GM12878 (cell line): ENCODE data around the gene ADAMTS17. TPM values are rescaled to one million over a fixed set of nuclear protein-coding genes. Genes with fewer than 3 reads are reported as not detected.

Experiments used
- ATAC-seq: fragments of 200-7000 bp; cut with Tn5 transposase; 3 replicates; pipeline ENCODE4 v1.9.1; 2020; ENCODE audit warnings: mild to moderate bottlenecking, moderate library complexity
- BruUV-seq: library from RNA; stranded (reverse); fragments of 400-500 nt; replicated peaks from 2 replicates; lab custom pipeline; 2021; lab: Mats Ljungman, UMichigan
- CTCF ChIA-PET: fragments of 300-600 bp; sonication (Branson Sonifier 250); formaldehyde crosslinking; extraction: SDS; loops from one replicate; lab custom pipeline; 2021; ENCODE audit warnings: inconsistent platforms; lab: Yijun Ruan, JAX
- POLR2A ChIA-PET: fragments of 350-600 bp; formaldehyde crosslinking; extraction: SDS; loops from one replicate; lab custom pipeline; 2021; ENCODE audit warnings: inconsistent platforms; lab: Charles Lee
- RAD21 ChIA-PET: fragments of 300-600 bp; sonication (Branson Sonifier 250); formaldehyde crosslinking; loops from one replicate; lab custom pipeline; 2023; ENCODE audit warnings: antibody characterized with exemption; ENCODE audit not compliant: unreplicated experiment; lab: Charles Lee
- SMC1A ChIA-PET: fragments of 300-600 bp; sonication (Branson Sonifier 250); formaldehyde crosslinking; loops from one replicate; lab custom pipeline; 2023; ENCODE audit not compliant: unreplicated experiment, uncharacterized antibody; lab: Charles Lee
- DNase-seq: peaks from one replicate; pipeline ENCODE4 v3.0.0-alpha.2; 2011; ENCODE audit warnings: low read depth, low spot score
- FAIRE-seq: peaks from 3 replicates; lab custom pipeline; 2011; peaks lifted over from hg19 to GRCh38; lab: Jason Lieb, UNC
- H2AFZ ChIP-seq: 2 replicates; pipeline ENCODE4 v1.6.0; 2011; ENCODE audit warnings: low read depth, low read length, control low read depth; ENCODE audit not compliant: control insufficient read depth
- H3K27ac ChIP-seq: 2 replicates; pipeline ENCODE4 v1.5.1; 2011; ENCODE audit warnings: control low read depth; ENCODE audit not compliant: control insufficient read depth, insufficient read depth
- H3K27me3 ChIP-seq, 2 experiments: replicated peaks in 1 of 2; 2 replicates each; pipeline versions ENCODE4 v1.6.0 to v1.6.1; 2011; ENCODE audit warnings: low read length in 1 of 2; ENCODE audit not compliant: control insufficient read depth in 2 of 2, insufficient read depth in 2 of 2
- H3K36me3 ChIP-seq, 2 experiments: 2 replicates each; pipeline ENCODE4 v1.5.1; 2011; ENCODE audit warnings: low read length in 1 of 2; ENCODE audit not compliant: control insufficient read depth in 2 of 2, insufficient read depth in 2 of 2
- H3K4me1 ChIP-seq: 2 replicates; pipeline ENCODE4 v1.6.1; 2011; ENCODE audit warnings: mild to moderate bottlenecking, low read length, moderate library complexity, mixed read lengths; ENCODE audit not compliant: control insufficient read depth, insufficient read depth
- H3K4me2 ChIP-seq: 2 replicates; pipeline ENCODE4 v1.6.0; 2011; ENCODE audit warnings: control low read depth; ENCODE audit not compliant: control insufficient read depth, insufficient read depth
- H3K4me3 ChIP-seq: fragments of 200-600 bp; sonication (generic); 2 replicates; pipeline ENCODE4 v1.5.1; 2016
- H3K79me2 ChIP-seq: 2 replicates; pipeline ENCODE4 v1.6.0; 2011; ENCODE audit warnings: low read length; ENCODE audit not compliant: control insufficient read depth, insufficient read depth
- H3K9ac ChIP-seq: 2 replicates; pipeline ENCODE4 v1.8.0; 2011; ENCODE audit warnings: low read length, control low read depth, mixed read lengths; ENCODE audit not compliant: control insufficient read depth, insufficient read depth
- H3K9me3 ChIP-seq: replicated peaks from 3 replicates; pipeline ENCODE4 v1.5.1; 2011; ENCODE audit warnings: mild to moderate bottlenecking, low read length; ENCODE audit not compliant: control insufficient read depth, insufficient read depth
- H4K20me1 ChIP-seq: 2 replicates; pipeline ENCODE4 v1.6.0; 2011; ENCODE audit not compliant: control insufficient read depth, insufficient read depth
- BCL3 ChIP-seq: IDR thresholded peaks from 2 replicates; pipeline ENCODE4 v1.6.1; 2011; ENCODE audit warnings: borderline replicate concordance, low read depth, mild to moderate bottlenecking, moderate library complexity, low read length; ENCODE audit not compliant: insufficient read depth, poor library complexity, severe bottlenecking
- CREB1 ChIP-seq: IDR thresholded peaks from 2 replicates; pipeline ENCODE4 v1.6.1; 2012; ENCODE audit warnings: low read depth, mild to moderate bottlenecking, inconsistent platforms
- HCFC1 ChIP-seq: fragments of 150-350 bp; IDR thresholded peaks from 2 replicates; pipeline ENCODE4 v1.6.1; 2014; ENCODE audit warnings: low read length
- IRF4 ChIP-seq: IDR thresholded peaks from 2 replicates; pipeline ENCODE4 v1.6.1; 2011; ENCODE audit warnings: low read depth, low read length
- MAX ChIP-seq: IDR thresholded peaks from 2 replicates; pipeline ENCODE4 v1.6.1; 2012; ENCODE audit warnings: low read depth, low read length, improper control_type of control experiment
- NFYA ChIP-seq: IDR thresholded peaks from 2 replicates; pipeline ENCODE4 v1.6.1; 2011; ENCODE audit warnings: low read depth, mild to moderate bottlenecking, low read length, improper control_type of control experiment, borderline replicate concordance
- NR2C2 ChIP-seq: IDR thresholded peaks from 2 replicates; pipeline ENCODE4 v1.6.1; 2011; ENCODE audit warnings: borderline replicate concordance, low read depth; ENCODE audit not compliant: control insufficient read depth, insufficient read length
- RB1 ChIP-seq: fragments of 450-650 bp; formaldehyde crosslinking; IDR thresholded peaks from 2 replicates; pipeline ENCODE4 v1.6.1; 2017; ENCODE audit warnings: mild to moderate bottlenecking, borderline replicate concordance
- SMAD1 ChIP-seq: fragments of 450-650 bp; IDR thresholded peaks from 2 replicates; pipeline ENCODE4 v1.6.1; 2018; ENCODE audit warnings: mild to moderate bottlenecking, low read depth; ENCODE audit not compliant: partially characterized antibody
- TCF12 ChIP-seq: IDR thresholded peaks from 2 replicates; pipeline ENCODE4 v1.6.1; 2011; ENCODE audit warnings: low read depth, mild to moderate bottlenecking, low read length
- ZNF207 ChIP-seq: fragments of 450-650 bp; IDR thresholded peaks from 2 replicates; pipeline ENCODE4 v1.6.1; 2014; ENCODE audit warnings: antibody characterized with exemption, mild to moderate bottlenecking, borderline replicate concordance
- ZNF217 ChIP-seq: fragments of 450-650 bp; IDR thresholded peaks from 2 replicates; pipeline ENCODE4 v1.6.1; 2017; ENCODE audit warnings: antibody characterized with exemption, mild to moderate bottlenecking
- WGBS: methylation state at CpG from one replicate; pipeline ENCODE4 v1.1.6; 2016; ENCODE audit warnings: low lambda C conversion rate; ENCODE audit not compliant: insufficient replicate concordance, insufficient coverage; ENCODE audit errors: missing lambda C conversion rate; 5-methylcytosine and 5-hydroxymethylcytosine counted together
- in situ Hi-C: fragments of 300-500 bp; cut with MboI; formaldehyde crosslinking; loops from 9 replicates; pipeline ENCODE4 v1.14.3; 2018; ENCODE audit warnings: mixed read lengths
- intact Hi-C: fragments of 100-400 bp; cut with micrococcal nuclease; formaldehyde crosslinking; loops from one replicate; pipeline ENCODE4 v1.14.2; 2022; ENCODE audit not compliant: unreplicated experiment
- polyA plus RNA-seq, 11 experiments: library from polyadenylated mRNA; depleted of rRNA in 4 of 11; unstranded in 6 of 11; stranded (reverse) in 5 of 11; fragments of >200 nt; fragmentation: Nextera tagmentation in 4 of 11; fragmentation: Illumina TruSeq in 1 of 11; extraction: Ambion mirVana in 4 of 11; extraction: Trizol in 1 of 11; gene quantifications; 1 replicate in 1 of 11; 2 replicates in 10 of 11; pipeline versions ENCODE4 v1.2.1 to v1.2.3, GENCODE V29; 2011 to 2016; ENCODE audit warnings: inconsistent platforms in 2 of 11, missing spikeins in 2 of 11, low read depth in 1 of 11
- total RNA-seq, 4 experiments: library from RNA; depleted of rRNA in 3 of 4; stranded (reverse); fragments of >200 nt in 3 of 4; fragmentation: Illumina TruSeq in 1 of 4; extraction: Trizol in 1 of 4; gene quantifications; 2 replicates each; pipeline versions ENCODE4 v1.2.1 to v1.2.3, GENCODE V29; 2013 to 2021
- TF ChIP-seq, protein P1 (sequence below): IDR thresholded peaks from 2 replicates; pipeline ENCODE4 v1.6.1; 2011; ENCODE audit warnings: borderline replicate concordance, low read depth, mild to moderate bottlenecking, moderate library complexity, mixed read lengths, low read length; ENCODE audit not compliant: insufficient read depth; ENCODE audit errors: extremely low read length

The ADAMTS17 gene
- total and polyA plus RNA-seq, 10 of the 15 experiments (the other 5 are each of a cell fraction or from before 2014, with no cell fraction given): 0.04 to 0.50 (median 0.10) TPM; not detected in 4

GRCh38 chr15:100284701-100285100 lies 57.1 kb downstream of the ADAMTS17 start (continued):
- TF ChIP-seq ZNF207: no peak
- no peak for TF ChIP-seq MAX
- TF ChIP-seq, protein P1, sequence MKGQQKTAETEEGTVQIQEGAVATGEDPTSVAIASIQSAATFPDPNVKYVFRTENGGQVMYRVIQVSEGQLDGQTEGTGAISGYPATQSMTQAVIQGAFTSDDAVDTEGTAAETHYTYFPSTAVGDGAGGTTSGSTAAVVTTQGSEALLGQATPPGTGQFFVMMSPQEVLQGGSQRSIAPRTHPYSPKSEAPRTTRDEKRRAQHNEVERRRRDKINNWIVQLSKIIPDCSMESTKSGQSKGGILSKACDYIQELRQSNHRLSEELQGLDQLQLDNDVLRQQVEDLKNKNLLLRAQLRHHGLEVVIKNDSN: no peak

GRCh38 chr15:100284191-100284590 lies 57.6 kb downstream of the ADAMTS17 start:
- Histone ChIP-seq H3K4me2 (no peak overlapping the region), H3K27ac (no peak overlapping the region), H3K9ac (no peak overlapping the region), H3K9me3 (no peaks in the 10 kb centered on the region; the same call in 2 of the 3 replicates), H3K4me3 (no peak overlapping the region), H3K27me3 (no peaks in the 10 kb centered on the region), H3K79me2 (no peaks in the 10 kb centered on the region), H2AFZ (no peak overlapping the region), H4K20me1 (no peaks in the 10 kb centered on the region), H3K36me3 (no peaks in the 10 kb centered on the region), H3K4me1 (no peaks in the 10 kb centered on the region)
- intact Hi-C loops: no loop called here
- 28% methylated on average over 5 of the region's 5 CpGs for WGBS
- ATAC-seq (no peak), FAIRE-seq (no peak), DNase-seq (no peak)
- no peak for TF ChIP-seq ZNF217
- TF ChIP-seq RB1: no peak
- TF ChIP-seq BCL3: no peak
- no peak for TF ChIP-seq NFYA
- TF ChIP-seq IRF4: no peak
- no peak for TF ChIP-seq HCFC1
- no peak for TF ChIP-seq NR2C2
- TF ChIP-seq SMAD1: no peak
- TF ChIP-seq TCF12: no peak
- no peak for TF ChIP-seq CREB1
- CTCF ChIA-PET: no interaction called here
- BruUV-seq: no TSS peak
- POLR2A ChIA-PET: no interaction called here
- in situ Hi-C loops: no loop called here
- SMC1A ChIA-PET: no interaction called here
- RAD21 ChIA-PET: no interaction called here
